Midbrain (tissue), 1 donor: ENCODE data around the gene FGF12.

Experiments used
- DNase-seq: peaks from one replicate; lab custom pipeline; 2025; lab: John Stamatoyannopoulos, UW

The FGF12 gene

GRCh38 chr3:192413461-192413860 lies 313.9 kb downstream of the FGF12 start:
- DNase-seq, result no peak

- no peak for DNase-seq
Measured at GRCh38 chr3:192410684-192410960, 316.7 kb downstream of the FGF12 start.

GRCh38 chr3:192409838-192410683 lies 317.3 kb downstream of the FGF12 start:
- no peak for DNase-seq

GRCh38 chr3:192409201-192409837 lies 318.0 kb downstream of the FGF12 start:
- DNase-seq, result no peak

GRCh38 chr3:192408647-192409200 lies 318.6 kb downstream of the FGF12 start:
- DNase-seq, result no peak

- DNase-seq, result peak; percentile 27
Measured at GRCh38 chr3:192408007-192408646, 319.2 kb downstream of the FGF12 start.

GRCh38 chr3:192399767-192400166 lies 327.6 kb downstream of the FGF12 start:
- no peak for DNase-seq

GRCh38 chr3:192397012-192397411 lies 330.3 kb downstream of the FGF12 start:
- no peak for DNase-seq

GRCh38 chr3:192395506-192395905 lies 331.8 kb downstream of the FGF12 start:
- DNase-seq, result no peak

- no peak for DNase-seq
Measured at GRCh38 chr3:192392986-192393385, 334.4 kb downstream of the FGF12 start.

- no peak for DNase-seq
Measured at GRCh38 chr3:192382861-192383260, 344.5 kb downstream of the FGF12 start.

- no peak for DNase-seq
Measured at GRCh38 chr3:192373586-192373985, 353.8 kb downstream of the FGF12 start.

GRCh38 chr3:192373032-192373431 lies 354.3 kb downstream of the FGF12 start:
- no peak for DNase-seq

GRCh38 chr3:192372616-192373015 lies 354.7 kb downstream of the FGF12 start:
- DNase-seq, result no peak

GRCh38 chr3:192371870-192372400 lies 355.4 kb downstream of the FGF12 start:
- no peak for DNase-seq

GRCh38 chr3:192367616-192368015 lies 359.7 kb downstream of the FGF12 start:
- no peak for DNase-seq

- DNase-seq, result no peak
Measured at GRCh38 chr3:192366916-192367315, 360.4 kb downstream of the FGF12 start.

GRCh38 chr3:192365571-192365970 lies 361.8 kb downstream of the FGF12 start:
- no peak for DNase-seq

- DNase-seq, result no peak
Measured at GRCh38 chr3:192364316-192364715, 363.0 kb downstream of the FGF12 start.

- no peak for DNase-seq
Measured at GRCh38 chr3:192354687-192355086, 372.7 kb downstream of the FGF12 start.

GRCh38 chr3:192352142-192352541 lies 375.2 kb downstream of the FGF12 start:
- DNase-seq, result no peak

GRCh38 chr3:192351441-192351840 lies 375.9 kb downstream of the FGF12 start:
- DNase-seq, result no peak

GRCh38 chr3:192340031-192340430 lies 387.3 kb downstream of the FGF12 start:
- DNase-seq, result no peak
